Measurements from ENCODE around the gene C16orf96. TPM values are rescaled to one million over a fixed set of nuclear protein-coding genes. Genes with fewer than 3 reads are reported as not detected.
A peak's percentile ranks its signal among the peaks of the same experiment; 100 is the strongest.

C16orf96 gene
- total RNA-seq, 1 experiment from 2014 or later = 0.06 TPM

DNA sequence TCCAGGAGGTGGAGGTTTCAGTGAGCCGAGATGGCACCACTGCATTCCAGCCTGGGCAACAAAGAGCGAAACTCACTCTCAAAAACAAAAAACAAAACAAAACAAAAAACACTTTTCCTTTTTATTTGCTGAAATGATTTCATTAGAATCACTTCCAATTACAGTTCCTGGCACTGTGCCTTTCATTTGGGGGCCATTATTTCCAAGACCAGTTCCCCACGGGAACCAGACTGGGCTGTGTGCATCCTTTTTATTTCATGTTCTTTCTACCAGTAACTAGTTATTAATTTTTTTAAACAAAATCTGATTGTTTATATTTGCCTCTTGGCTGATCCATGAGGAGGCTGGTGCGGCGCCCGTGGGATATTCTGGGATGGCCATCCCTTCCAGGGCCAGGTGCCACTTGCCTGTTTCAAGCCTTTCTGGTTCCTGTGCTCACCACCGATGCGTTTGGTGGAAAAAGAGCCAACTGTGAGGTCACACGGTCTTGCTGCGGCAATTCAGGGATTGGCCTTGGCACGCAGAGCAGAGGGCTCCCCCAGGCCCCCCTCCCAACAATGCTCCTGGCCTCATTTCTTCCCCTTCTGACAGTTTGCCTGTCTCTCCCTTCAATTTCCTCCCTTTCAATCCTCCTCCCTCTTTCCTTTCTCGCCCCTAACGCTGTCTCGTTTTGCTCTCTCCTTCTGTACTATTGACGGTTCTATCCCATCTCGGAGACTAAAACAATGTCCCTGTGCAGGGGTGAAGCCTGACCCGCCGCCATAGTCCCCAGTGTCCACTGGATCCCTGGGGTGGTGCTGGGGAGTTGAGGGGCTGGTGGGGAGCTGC is 45.1 kb downstream of the C16orf96 start:
- no peak for DNase-seq (ENCODE audit: low read depth)

DNA sequence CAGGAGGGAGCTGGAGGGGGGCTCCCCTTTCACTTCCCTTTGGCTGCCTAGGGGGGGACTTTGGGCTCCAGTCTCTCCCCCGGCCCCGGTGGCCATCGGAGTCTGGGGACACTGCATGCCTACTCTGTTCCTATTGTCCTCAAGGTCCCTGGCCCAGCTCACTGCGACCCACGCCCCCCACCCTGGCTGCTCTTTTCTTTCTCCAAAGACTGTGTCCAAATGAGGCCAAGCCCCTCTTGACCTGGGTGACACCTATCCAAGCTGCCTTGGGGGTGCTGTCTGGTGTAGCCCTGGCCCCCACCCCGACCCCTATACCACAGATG is 45.7 kb downstream of the C16orf96 start:
- DNase-seq (ENCODE audit: low read depth) = no peak

DNA sequence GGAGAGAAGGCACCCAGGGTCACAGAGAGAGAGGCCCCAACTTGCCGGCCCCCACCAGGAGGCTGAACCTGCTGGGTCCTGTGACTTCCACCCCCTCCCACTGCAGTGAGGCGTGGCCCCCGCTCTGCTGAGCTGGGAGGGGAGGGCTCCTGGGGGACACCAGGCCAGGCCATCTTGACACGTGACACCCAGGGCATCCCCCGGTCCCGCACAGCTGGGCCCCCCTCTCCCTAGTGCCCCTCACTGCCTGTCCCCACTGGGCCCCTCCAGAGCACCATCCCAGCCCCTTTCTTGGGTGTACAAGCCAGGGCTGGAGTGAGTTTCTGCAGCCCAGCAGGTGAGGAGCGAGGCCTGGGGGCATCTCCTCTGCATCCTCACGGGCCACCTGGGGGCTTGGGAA is 46.2 kb downstream of the C16orf96 start:
- DNase-seq (ENCODE audit: low read depth) = no peak

DNA sequence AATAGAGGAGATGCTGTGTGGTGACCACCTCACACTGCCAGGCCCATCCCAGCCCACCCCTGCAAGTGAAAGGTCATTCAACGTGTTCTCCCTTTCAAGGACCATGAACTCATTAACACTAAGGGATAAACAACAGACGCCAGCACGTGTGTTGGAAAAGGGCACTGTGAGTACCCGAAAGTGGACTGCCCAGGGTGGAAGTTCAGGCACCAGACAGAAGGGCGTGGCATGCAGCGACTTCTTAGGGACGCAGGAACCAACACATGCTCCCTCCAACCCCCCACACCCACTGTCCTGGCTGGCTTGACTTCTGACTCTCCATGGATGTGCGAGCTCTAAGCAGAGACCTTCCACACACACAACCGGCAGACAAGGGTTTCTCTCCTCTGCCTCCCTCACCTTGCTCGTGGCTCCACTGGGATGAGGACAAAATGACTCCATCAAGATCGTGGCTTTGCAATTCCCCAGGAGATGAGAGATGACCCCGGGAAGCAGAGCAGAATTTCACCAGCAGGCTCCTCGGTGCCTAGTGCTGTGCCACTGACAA is 47.6 kb downstream of the C16orf96 start:
- DNase-seq (ENCODE audit: low read depth) = no peak

DNA sequence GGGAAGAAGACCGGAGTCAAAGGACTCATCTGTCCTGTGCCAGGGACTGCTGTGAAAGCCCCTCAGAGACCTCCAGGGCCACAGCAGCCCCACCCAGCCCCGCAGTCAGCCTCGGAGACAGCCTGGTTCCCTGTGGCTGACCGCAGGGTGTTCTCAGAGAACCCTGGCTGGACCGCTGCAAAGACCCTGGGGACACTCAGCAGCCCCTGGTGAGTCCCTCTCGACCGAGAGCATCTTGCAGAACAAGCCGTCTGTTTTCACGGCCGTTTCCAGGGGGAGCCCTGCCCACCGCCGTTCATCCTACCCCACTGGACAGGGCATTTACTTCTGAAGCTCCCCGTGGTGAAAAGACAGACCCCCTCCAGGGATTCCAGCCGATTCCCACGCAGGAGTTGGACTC is 48.3 kb downstream of the C16orf96 start:
- DNase-seq (ENCODE audit: low read depth) = no peak

DNA sequence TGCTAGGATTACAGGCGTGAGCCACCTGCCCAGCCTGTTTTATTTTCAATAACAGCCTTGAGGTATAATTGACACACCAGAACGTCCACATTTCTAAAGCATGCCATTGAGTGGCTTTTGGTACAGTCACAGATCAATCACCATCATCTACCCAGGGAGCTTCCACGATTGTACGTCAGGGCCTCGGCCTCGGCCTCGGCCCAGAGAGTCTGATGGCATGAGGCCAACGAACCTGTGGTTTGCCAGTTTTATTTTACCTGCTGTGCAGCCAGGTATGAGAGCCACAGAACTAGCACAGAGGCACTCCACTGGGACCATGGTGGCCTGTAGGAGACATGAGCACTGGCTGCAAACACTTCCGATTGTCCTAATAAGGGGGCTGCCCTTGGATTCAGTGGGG is 50.2 kb downstream of the C16orf96 start:
- no peak for DNase-seq (ENCODE audit: low read depth)

DNA sequence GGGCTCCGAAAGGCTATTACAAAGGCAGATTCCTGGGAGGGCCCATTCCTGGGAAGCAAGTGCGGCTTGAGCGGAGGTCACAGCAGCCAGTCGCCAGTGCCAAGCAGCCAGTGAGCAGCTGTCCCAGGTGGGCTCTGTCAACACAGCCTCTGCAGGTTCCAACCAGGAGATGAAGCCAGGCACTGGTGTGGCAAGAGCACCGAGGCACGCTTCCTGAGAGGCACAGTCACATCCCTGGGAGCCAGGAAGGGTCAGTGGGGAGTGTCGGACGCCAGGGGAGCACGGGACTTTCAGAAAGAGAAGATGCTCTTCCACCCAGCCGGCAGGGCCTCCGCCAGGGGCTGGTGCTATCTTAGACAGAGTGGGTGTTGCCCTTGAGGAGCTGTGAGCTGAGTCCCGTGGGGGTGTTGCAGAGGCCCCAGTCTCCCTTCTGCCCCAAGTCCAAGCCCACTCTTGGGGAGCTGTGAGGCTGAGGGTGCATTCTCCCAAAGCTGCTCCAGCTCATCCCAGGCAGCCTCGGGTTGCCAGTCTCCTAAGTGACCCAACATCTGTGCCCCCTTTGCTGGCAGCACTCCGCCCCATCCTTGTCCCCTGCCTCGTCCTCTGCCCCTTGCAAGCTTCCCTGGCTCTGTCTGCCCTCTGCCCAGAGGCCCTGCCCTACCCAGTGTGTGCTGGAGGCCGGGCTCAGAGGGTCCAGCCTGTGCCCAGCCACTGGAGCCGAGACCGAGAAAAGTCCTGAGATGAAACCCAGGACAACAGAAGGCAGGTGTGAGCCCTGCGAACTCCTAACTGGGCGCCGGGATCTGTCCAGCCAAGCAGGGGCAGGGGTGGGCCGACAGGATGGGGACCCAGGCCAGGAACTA is 51.9 kb downstream of the C16orf96 start:
- no peak for DNase-seq (ENCODE audit: low read depth)

DNA sequence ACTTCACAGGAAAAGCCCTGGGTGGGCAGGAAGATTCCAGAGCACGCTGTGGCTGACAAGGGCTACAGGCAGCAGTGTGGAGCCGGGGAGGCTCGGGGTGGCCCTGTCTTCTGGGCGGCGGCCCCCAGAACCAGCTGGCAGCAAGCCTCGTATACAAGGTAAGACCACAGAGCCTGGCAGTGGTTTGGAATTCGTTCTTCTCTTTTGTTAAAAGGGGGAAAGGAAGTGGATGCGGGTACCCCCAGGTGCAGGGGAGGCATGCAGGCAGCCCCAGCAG is 52.5 kb downstream of the C16orf96 start:
- no peak for DNase-seq (ENCODE audit: low read depth)

DNA sequence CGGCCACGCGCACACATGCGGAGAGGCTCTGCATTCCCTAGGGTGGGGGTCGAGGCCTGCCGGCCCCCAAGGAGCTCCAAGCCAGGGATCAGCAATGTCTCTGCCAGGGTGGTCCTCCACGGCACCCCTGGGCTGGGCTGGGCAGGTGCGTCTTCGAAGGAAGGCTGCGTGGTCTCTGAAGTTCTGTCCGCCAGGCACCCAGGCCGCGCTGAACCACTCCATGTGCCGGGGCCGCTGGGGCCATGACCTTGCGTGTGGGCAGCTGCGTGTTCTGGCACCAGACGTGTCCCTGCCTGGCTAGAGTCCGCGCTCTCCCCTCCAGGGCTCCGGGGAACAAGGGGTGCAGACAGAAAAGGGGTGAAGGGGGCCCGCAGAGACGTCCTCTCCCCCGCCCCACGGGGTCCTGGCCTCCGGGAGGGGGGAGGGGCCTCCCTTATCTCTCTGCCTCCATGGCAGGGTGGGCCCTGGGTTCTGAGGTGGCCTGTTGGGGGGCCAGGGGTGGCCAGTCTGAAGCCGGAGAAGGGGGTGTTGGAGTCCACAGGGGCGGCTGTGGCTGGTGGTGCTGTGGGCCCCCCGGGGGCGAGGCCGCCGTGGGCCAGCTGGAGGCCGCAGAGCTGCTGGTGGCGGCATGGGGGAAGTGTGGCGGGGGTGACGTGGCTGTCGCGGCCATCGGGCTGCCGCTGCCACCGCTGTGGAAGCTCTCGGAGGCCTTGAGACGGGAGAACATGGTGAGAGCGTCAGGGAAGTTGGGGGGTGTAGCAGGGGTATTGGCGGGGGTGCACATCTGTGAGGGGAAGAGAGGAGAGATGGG is 53.3 kb downstream of the C16orf96 start:
- DNase-seq (ENCODE audit: low read depth) = no peak

DNA sequence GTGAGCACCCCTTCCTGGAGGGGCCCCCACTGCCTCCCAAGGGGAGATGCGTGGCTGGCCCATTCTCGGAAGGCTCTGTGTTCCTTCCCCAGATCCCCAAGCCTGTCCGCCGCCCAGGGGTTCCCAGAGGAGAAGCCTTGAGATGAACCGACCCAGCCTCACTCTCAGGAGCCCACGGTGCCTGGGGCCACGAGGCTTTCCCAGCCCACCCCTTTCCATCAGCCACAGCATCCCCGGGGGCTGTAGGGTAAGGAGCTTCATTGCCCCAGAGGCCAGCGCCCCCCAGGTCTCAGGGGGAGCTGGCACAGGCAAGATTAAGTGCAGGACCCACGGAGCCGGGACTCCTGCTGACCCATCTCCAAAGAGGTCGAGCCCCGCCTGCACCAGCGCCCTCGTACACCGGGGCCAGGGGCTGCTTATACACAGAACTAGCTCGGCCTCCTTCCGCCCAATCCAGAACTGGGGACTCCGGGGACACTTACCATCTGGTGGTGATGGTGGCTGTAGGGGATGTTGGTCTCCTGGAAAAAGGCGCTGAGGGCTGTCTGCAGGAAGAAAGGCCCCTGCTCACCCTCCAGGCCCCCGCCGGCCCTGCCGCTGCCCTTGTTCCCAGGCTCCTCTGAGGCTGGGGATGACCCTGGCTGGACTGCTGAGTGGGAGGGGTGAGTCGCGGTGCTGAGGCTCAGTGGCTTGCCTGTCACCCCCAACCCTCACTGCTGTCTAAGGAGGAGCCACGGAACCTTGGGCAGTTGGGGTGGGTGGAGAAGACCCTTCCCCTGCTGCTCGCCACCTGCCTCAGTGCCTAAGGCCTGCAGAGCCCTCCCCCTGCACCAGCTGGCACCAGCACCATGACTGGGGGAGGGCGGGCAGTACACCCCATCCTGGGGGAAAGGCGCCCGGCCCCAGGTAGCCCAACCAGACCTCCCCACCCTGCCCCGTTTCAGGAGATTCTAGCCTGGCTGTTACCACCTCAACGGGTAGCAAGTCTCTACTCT is 54.2 kb downstream of the C16orf96 start:
- DNase-seq (ENCODE audit: low read depth) = no peak

DNA sequence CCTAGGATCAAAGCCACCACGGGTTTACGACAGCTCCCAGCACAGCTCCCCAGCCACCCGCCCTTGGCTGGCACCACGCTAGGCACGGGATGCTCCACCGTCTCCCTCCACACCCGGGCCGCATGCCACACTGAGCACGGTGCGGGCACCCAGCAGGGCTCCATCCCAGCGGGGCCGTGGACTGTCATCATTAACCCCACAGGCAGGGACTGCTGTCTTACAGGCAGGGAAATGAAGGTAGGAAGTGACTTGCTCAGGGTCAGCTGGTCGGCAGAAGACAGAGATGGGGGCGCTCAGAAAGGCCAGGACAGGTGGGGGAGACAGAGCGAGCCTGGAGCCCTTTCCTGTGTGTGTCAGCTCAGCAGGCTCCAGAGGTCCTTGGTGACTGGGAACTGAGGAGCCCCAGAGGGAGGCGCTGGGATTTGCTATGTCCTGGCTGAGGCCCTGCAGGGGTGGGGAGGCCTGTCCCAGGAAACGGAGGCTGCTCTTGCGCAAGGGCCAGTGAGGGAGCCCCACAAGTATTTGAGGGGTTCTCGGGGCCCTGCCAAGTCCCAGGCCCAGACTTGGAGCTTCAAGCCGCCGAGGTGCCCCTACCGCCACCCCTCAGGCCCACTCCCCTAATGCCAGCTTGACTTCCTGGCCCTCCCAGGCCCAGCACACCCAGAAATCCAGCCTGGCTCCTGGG is 55.3 kb downstream of the C16orf96 start:
- DNase-seq (ENCODE audit: low read depth) = peak; percentile 18

DNA sequence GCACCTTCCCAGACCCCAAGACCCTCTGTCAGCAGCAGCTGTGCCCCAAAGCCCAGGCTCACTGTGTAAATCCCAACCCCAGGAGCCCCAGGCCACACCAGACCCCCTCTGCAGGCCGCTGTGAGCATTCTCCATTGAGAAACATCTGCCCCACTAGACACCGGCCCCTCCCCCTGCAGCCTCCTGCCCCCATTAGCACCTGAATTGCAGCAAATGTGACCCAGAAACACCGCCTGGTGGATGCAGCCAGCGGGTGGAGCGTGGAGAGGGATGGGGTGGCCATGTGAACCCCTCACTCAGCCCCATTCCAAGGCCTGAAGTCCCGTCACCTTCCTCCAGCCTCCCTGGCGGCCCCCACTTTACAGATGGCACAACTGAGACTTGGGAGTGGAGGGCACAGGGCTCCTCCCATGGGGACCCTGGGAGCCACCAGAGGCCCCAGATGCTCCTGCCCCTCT is 56.4 kb downstream of the C16orf96 start:
- DNase-seq (ENCODE audit: low read depth) = no peak

DNA sequence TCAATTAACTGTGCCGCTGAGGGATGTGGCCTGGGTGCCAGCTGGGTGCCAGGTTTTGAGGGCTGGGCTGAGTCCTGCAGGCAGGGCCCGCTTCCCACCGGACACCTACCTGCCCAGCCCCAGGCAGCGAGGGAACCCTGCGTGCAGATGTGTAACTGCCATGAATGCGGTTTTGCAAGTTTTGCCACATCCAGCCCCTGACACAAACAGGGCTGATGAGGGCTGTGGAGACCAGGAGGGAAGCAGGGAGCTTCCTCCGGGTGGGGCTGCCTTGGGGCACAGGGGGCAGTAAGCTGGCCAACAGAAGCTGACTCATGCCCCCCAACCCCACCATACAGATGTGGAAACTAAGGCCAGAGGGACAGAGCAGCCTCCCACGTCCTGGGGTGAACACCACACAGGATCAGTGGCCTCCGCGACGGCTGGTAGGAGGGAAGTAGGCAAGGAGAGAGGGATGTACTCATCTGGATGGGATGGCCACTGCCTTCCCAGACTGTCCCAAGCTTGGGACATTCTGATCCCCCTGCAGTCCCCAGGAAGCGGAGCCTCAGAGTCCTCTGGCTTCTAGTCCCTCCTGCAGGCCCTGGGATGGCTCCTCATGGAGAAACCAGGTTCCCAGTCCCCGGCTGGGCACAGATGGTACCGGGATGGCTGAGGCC is 57.0 kb downstream of the C16orf96 start:
- DNase-seq (ENCODE audit: low read depth) = no peak

DNA sequence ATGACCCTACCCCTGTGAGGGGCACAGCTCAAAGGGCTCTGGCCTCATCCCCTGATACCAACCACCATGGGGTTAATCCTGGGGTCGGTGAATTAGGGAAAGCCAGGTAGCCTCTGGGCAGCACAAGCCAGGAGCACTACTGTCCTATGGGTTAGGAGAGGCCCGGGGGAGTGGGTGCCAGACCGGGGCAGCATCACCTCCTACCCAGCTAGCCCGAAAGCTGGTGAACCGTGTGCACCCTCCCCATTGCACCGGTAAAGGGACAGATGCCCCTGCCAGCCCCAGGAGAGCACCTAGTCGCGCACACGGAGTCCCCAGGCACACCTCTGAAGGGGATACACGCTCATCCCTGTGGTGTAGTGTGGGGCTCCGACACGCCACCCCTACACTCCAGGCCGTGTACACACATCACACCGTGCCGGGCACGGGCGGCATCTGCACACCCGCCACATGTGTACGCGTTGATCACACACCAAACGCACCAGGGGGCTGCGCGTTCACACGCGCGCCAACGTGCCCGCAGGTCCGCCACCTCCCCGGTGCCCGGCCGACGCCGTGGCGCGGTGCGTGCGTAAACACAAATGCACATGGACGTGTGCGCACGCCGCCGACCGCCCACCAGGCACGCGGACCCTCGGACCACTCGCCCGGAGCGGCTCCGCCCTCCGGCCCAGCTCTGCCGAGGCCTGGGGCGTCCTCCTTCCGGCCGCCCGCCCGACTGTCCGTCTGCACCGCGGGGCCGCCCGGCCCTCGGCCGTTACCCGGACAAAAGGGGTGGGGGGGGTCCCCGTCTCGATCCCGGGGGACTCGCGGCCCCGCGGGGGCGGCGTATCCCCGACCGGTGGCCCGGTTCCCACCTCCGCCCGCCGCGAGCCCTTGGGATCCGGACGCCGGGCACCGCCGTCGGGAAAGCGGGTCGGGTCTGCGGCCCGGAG is 57.8 kb downstream of the C16orf96 start:
- peak; percentile 26 for DNase-seq (ENCODE audit: low read depth)

DNA sequence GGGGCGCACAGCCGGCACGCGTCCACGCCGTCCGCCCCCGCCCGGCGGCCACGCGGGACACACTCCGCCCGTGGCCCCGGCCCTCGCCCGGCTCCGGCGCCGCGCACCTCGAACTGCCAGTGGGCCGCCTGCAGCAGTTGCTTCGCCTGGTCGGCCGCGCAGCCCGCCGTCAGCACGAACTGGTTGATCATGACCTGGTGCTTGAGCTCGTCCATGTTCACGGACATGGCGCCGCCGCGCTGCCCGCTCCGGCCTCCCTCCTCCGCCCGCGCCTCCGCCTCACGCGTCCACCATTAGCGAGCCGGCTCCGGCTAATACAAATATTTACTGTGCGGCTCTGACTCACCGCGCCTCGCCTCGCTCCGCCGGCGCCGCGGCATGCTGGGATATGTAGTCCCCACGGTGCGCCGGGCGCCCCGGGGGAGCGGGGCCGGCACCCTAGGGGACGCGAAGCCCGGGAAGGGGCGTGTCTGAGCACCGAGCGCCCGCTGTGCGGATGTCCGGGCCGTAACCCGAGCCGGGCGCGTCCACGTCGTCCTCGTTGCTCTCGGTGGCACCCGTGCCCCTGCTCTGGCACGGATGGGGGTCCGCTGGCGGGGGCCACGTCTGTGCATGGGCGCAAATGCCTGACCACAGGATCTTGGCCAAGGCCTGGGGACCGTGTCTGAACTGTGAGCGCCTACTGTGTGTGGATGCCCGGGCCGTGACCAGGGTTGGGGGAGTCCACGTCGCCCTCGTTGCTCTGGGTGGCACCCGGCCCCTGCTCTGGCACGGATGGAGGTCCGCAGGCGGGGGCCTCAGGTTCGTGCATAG is 58.6 kb downstream of the C16orf96 start, which contains the start of gene UBALD1:
UBALD1 (minus strand) TSS at position 318 of the 813 bp plus-strand sequence; CDS start at position 227, 91 bp downstream.
- DNase-seq (ENCODE audit: low read depth) = peak; percentile 84

DNA sequence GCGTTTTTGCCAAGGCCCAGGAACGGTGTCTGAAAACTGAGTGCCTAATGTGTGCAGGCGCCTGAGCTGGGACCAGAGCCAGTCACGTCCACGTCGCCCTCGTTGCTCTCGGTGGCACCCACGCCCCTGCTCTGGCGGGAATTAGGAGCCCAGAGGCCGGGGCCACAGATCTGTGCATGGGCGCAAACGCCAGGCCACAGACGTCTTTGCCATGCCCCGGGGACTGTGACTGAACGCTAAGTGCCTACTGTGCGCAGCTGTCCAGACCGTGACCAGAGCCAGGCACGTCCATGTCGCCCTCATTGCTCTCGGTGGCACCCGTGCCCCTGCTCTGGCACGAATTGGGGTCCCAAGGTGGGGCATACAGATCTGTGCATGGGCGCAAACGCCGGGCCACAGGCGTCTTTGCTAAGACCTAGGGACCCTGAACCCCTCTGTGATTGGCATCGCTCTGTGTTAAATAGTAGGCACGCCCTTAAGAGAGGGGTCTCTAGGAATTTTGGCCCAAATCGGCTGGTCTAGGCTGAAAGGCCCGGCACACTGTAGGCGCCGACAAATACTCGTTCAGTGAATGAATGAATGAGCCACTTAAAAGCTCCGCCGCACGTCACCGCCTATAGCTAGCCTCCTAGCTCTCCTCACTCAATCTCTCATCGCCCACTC is 59.4 kb downstream of the C16orf96 start:
- no peak for DNase-seq (ENCODE audit: low read depth)

All from LHCN-M2 (cell line).